H1 (cell line): Measurements from ENCODE around the gene POTEF. TPM values are rescaled to one million over a fixed set of nuclear protein-coding genes. Genes with fewer than 3 reads are reported as not detected.
"Not testable (repeated sequence)": the region's sequence is repeated elsewhere in the genome, so short reads cannot be mapped to it uniquely, and the experiment has no call there.

Source experiments
- CTCF ChIA-PET: fragments of 300-600 bp; sonication (Branson Sonifier 250); formaldehyde crosslinking; loops from one replicate; lab custom pipeline; 2021; ENCODE audit not compliant: partially characterized antibody; lab: Charles Lee
- POLR2A ChIA-PET: fragments of 300-600 bp; sonication (Branson Sonifier 250); formaldehyde crosslinking; loops from one replicate; lab custom pipeline; 2021; ENCODE audit warnings: inconsistent platforms; ENCODE audit not compliant: partially characterized antibody; lab: Charles Lee
- DNase-seq, 2 experiments: peaks; one replicate each; pipeline versions ENCODE4 v3.0.0 to v3.0.0-alpha.2; 2010 to 2022; ENCODE audit warnings: low spot score in 2 of 2, low read depth in 1 of 2, mixed read lengths in 1 of 2
- FAIRE-seq: peaks from 2 replicates; lab custom pipeline; 2011; peaks lifted over from hg19 to GRCh38; lab: Jason Lieb, UNC
- H2AFZ ChIP-seq: 2 replicates; pipeline ENCODE4 v1.8.1; 2012; ENCODE audit warnings: low read length, inconsistent platforms
- H2AK5ac ChIP-seq: 2 replicates; pipeline ENCODE4 v1.6.1; 2013; ENCODE audit warnings: low read depth, low read length
- H2BK120ac ChIP-seq: replicated peaks from 2 replicates; pipeline ENCODE3; 2013; ENCODE audit warnings: low read depth, low read length, inconsistent platforms
- H2BK12ac ChIP-seq: 2 replicates; pipeline ENCODE4 v1.6.1; 2013; ENCODE audit warnings: low read depth, low read length
- H2BK15ac ChIP-seq: 2 replicates; pipeline ENCODE4 v1.6.1; 2013; ENCODE audit warnings: low read length
- H2BK20ac ChIP-seq: 2 replicates; pipeline ENCODE4 v1.6.1; 2013; ENCODE audit warnings: low read length
- H2BK5ac ChIP-seq: 2 replicates; pipeline ENCODE4 v1.6.1; 2013; ENCODE audit warnings: low read depth, low read length
- H3K14ac ChIP-seq: 2 replicates; pipeline ENCODE4 v1.6.1; 2013; ENCODE audit warnings: inconsistent platforms; ENCODE audit not compliant: insufficient read length
- H3K18ac ChIP-seq: 2 replicates; pipeline ENCODE4 v1.6.1; 2013; ENCODE audit warnings: low read length; ENCODE audit errors: extremely low read depth
- H3K23ac ChIP-seq: 2 replicates; pipeline ENCODE4 v1.6.1; 2013; ENCODE audit warnings: inconsistent platforms; ENCODE audit not compliant: insufficient read length
- H3K23me2 ChIP-seq: 2 replicates; pipeline ENCODE4 v1.6.1; 2013; ENCODE audit warnings: low read depth, low read length
- H3K27ac ChIP-seq: 2 replicates; pipeline ENCODE4 v1.6.1; 2011; ENCODE audit warnings: low read depth, low read length, inconsistent platforms
- H3K27me3 ChIP-seq, 4 experiments: replicated peaks in 1 of 4; 1 replicate in 1 of 4; 2 replicates in 3 of 4; pipeline versions ENCODE4 v1.6.1 to v1.8.1; 2011 to 2013; ENCODE audit warnings: low read length in 3 of 4, mild to moderate bottlenecking in 3 of 4, inconsistent platforms in 2 of 4, mixed read lengths in 2 of 4, moderate library complexity in 1 of 4; ENCODE audit not compliant: control insufficient read depth in 3 of 4, insufficient read depth in 3 of 4; ENCODE audit errors: extremely low read depth in 1 of 4
- H3K36me3 ChIP-seq, 4 experiments: 2 replicates each; pipeline versions ENCODE4 v1.6.1 to v1.8.1; 2011 to 2013; ENCODE audit warnings: mild to moderate bottlenecking in 4 of 4, low read length in 3 of 4, moderate library complexity in 2 of 4, control low read depth in 1 of 4, inconsistent platforms in 1 of 4; ENCODE audit not compliant: insufficient read depth in 4 of 4, control insufficient read depth in 2 of 4
- H3K4ac ChIP-seq: replicated peaks from 2 replicates; pipeline ENCODE3; 2013; ENCODE audit warnings: low read length, low read depth, mixed read lengths, inconsistent platforms; ENCODE audit not compliant: insufficient read length
- H3K4me1 ChIP-seq, 4 experiments: replicated peaks in 1 of 4; 1 replicate in 1 of 4; 2 replicates in 3 of 4; pipeline versions ENCODE4 v1.6.1 to v1.8.1; 2011 to 2013; ENCODE audit warnings: low read length in 3 of 4, inconsistent platforms in 2 of 4, mixed read lengths in 1 of 4; ENCODE audit not compliant: insufficient read depth in 4 of 4, control insufficient read depth in 3 of 4
- H3K4me2 ChIP-seq, 2 experiments: 2 replicates each; pipeline versions ENCODE4 v1.6.1 to v1.8.1; 2011 to 2013; ENCODE audit warnings: low read depth in 2 of 2, low read length in 2 of 2, control low read depth in 1 of 2, inconsistent platforms in 1 of 2, mild to moderate bottlenecking in 1 of 2; ENCODE audit not compliant: insufficient read depth in 1 of 2
- H3K4me3 ChIP-seq, 4 experiments: fragments of 200-600, 300-600 bp in 1 of 4; sonication (generic), shearing (Covaris generic), sonication (Bioruptor Twin) in 1 of 4; 2 replicates each; pipeline versions ENCODE4 v1.5.1 to v1.8.1; 2011 to 2016; ENCODE audit warnings: low read length in 4 of 4, low read depth in 3 of 4, control low read depth in 2 of 4, inconsistent platforms in 2 of 4, mild to moderate bottlenecking in 2 of 4, mixed read lengths in 1 of 4, moderate library complexity in 1 of 4; ENCODE audit not compliant: insufficient read depth in 2 of 4; ENCODE audit errors: extremely low read depth in 1 of 4
- H3K56ac ChIP-seq: replicated peaks from 2 replicates; pipeline ENCODE3; 2013; ENCODE audit warnings: low read depth, mild to moderate bottlenecking, mixed read lengths, low read length, inconsistent platforms; ENCODE audit not compliant: insufficient read length
- H3K79me1 ChIP-seq: 2 replicates; pipeline ENCODE4 v1.6.1; 2013; ENCODE audit warnings: low read depth, low read length, control low read depth
- H3K79me2 ChIP-seq, 2 experiments: 2 replicates each; pipeline versions ENCODE4 v1.6.1 to v1.8.1; 2012 to 2013; ENCODE audit warnings: low read length in 2 of 2, mild to moderate bottlenecking in 2 of 2, inconsistent platforms in 1 of 2; ENCODE audit not compliant: insufficient read depth in 2 of 2, control insufficient read depth in 1 of 2
- H3K9ac ChIP-seq, 4 experiments: replicated peaks in 1 of 4; 1 replicate in 1 of 4; 2 replicates in 3 of 4; pipeline versions ENCODE4 v1.6.1 to v1.8.1; 2011 to 2013; ENCODE audit warnings: low read depth in 3 of 4, low read length in 3 of 4, control low read depth in 2 of 4, mild to moderate bottlenecking in 2 of 4, moderate library complexity in 2 of 4, inconsistent platforms in 1 of 4; ENCODE audit errors: extremely low read depth in 1 of 4
- H3K9me3 ChIP-seq, 2 experiments: 2 replicates each; pipeline versions ENCODE4 v1.6.1 to v1.8.1; 2012 to 2013; ENCODE audit warnings: mild to moderate bottlenecking in 2 of 2, moderate library complexity in 2 of 2, control low read depth in 1 of 2, inconsistent platforms in 1 of 2, low read depth in 1 of 2, low read length in 1 of 2, mixed read lengths in 1 of 2; ENCODE audit not compliant: insufficient read depth in 2 of 2
- H4K20me1 ChIP-seq, 2 experiments: replicated peaks in 1 of 2; 2 replicates each; pipeline versions ENCODE3 to v1.8.1; 2011 to 2013; ENCODE audit warnings: inconsistent platforms in 2 of 2, low read length in 2 of 2, mild to moderate bottlenecking in 1 of 2; ENCODE audit not compliant: insufficient read depth in 2 of 2, control insufficient read depth in 1 of 2
- H4K5ac ChIP-seq: 2 replicates; pipeline ENCODE4 v1.6.1; 2013; ENCODE audit warnings: low read length, low read depth, mixed read lengths, inconsistent platforms; ENCODE audit not compliant: insufficient read length
- H4K8ac ChIP-seq: 2 replicates; pipeline ENCODE4 v1.8.0; 2013; ENCODE audit warnings: mild to moderate bottlenecking, moderate library complexity, low read length, inconsistent platforms; ENCODE audit not compliant: insufficient read depth; ENCODE audit errors: extremely low read depth
- H4K91ac ChIP-seq: replicated peaks from 2 replicates; pipeline ENCODE3; 2013; ENCODE audit warnings: low read length, mixed read lengths, inconsistent platforms; ENCODE audit not compliant: insufficient read length
- WGBS, 2 experiments: shearing (Covaris generic) in 1 of 2; methylation state at CpG; one replicate each; pipeline versions ENCODE4 v1.1.6 to v1.1.7; 2013 to 2015; ENCODE audit warnings: low lambda C conversion rate in 2 of 2, mixed read lengths in 2 of 2, inconsistent platforms in 1 of 2, low coverage in 1 of 2, missing lambda C conversion rate in 1 of 2; ENCODE audit not compliant: insufficient replicate concordance in 2 of 2, insufficient coverage in 1 of 2, insufficient read length in 1 of 2; ENCODE audit errors: extremely low coverage in 1 of 2, missing lambda C conversion rate in 1 of 2; 5-methylcytosine and 5-hydroxymethylcytosine counted together
- polyA plus RNA-seq, 7 experiments: library from polyadenylated mRNA; depleted of rRNA in 3 of 7; stranded (reverse) in 5 of 7; unstranded in 2 of 7; fragments of >200 nt in 5 of 7; fragments of 200-250 nt in 2 of 7; gene quantifications; 1 replicate in 5 of 7; 2 replicates in 1 of 7; 4 replicates in 1 of 7; pipeline versions ENCODE4 v1.2.1 to v1.2.3, GENCODE V29; 2011 to 2013; ENCODE audit warnings: missing spikeins in 2 of 7, mixed read lengths in 2 of 7
- total RNA-seq: library from RNA; stranded (reverse); fragmentation: NEBNext Ultra II Directional; extraction: Animal tissue kit (Norgen Biotek cat#: 25700); gene quantifications from 2 replicates; pipeline ENCODE4 v1.2.1, GENCODE V29; 2021

Gene POTEF
- total and polyA plus RNA-seq, 2 of the 8 experiments (the other 6 are each of a cell fraction or from before 2014, with no cell fraction given) = 0.24 to 0.36 TPM

DNA sequence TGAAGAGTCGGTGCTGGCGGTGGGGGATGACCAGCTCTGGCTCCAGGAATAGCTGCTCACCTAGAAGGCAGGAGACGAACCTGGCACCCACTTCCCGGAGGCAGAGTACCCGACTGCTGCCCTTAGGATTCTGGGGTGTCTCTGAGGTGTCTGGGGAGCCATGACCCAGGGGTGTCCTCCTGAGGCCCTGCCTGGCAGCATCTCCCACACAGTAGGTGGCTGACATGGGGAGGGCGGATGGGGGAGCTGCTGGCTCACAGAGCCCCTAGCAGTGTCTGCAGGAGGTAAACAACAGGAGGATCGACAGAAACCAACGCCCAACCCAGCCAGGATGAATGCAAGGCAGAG is 25.4 kb upstream of the POTEF start:
- H4K20me1 ChIP-seq, H3K56ac ChIP-seq, H3K4me1 ChIP-seq, H3K4ac ChIP-seq, H4K8ac ChIP-seq, CTCF ChIA-PET, H3K18ac ChIP-seq, H3K23me2 ChIP-seq, H4K91ac ChIP-seq, H3K79me2 ChIP-seq, H3K9me3 ChIP-seq, H3K23ac ChIP-seq, H2BK20ac ChIP-seq, H2BK12ac ChIP-seq, FAIRE-seq, H3K4me2 ChIP-seq, DNase-seq, H3K9ac ChIP-seq, H2BK15ac ChIP-seq, H2AFZ ChIP-seq, H4K5ac ChIP-seq, H2BK5ac ChIP-seq, H3K4me3 ChIP-seq, POLR2A ChIA-PET, H3K14ac ChIP-seq, H2BK120ac ChIP-seq, H2AK5ac ChIP-seq, H3K79me1 ChIP-seq, H3K27me3 ChIP-seq, H3K27ac ChIP-seq: not testable (repeated sequence)
- 93% methylated on average over 4 of the region's 8 CpGs; no CpG with 5 or more reads in 1 of the 2 experiments for WGBS, 2 experiments
- H3K36me3 ChIP-seq = peaks cover 3 to 32% (median 14%) of the 10 kb centered on the region in 4 experiments; a peak in 5 of 8 replicates

DNA sequence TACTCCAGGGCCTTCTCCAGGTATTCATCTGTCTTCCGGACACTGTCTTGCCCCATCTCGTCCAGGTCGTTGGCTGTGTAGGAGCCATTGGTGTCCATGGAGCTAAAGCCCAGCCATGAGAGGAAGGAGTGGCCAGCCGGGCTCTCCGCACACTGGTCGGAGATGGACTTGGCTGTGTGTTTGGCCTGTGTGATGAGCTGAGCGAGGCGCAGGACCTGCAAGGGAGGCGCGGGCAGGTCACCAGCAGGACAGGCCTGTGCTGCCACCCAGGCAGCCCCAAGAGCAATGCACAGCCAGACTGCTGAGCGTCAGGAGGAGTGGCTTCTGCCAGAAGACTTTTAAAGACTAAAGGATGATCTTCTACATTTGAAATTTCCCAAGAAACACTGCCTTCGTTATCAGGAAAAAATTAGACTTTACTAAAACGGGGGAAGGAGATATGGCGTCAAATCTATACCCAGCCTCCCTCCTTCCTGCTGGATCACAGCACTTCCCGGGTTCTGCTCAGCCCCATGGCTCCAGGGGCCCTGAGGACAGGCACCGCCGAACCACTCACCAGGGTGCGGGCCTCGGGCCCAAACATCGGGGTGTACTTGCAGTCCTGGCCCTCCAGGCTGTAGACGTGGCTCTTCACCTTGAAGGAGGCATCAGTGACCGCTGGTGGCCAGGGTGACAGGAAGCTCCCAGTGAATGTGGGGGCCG is 24.9 kb upstream of the POTEF start:
- H3K4me2 ChIP-seq, H2BK12ac ChIP-seq, H2BK5ac ChIP-seq, H3K79me2 ChIP-seq, POLR2A ChIA-PET, H3K9ac ChIP-seq, H3K23me2 ChIP-seq, H2BK120ac ChIP-seq, H3K56ac ChIP-seq, H3K4ac ChIP-seq, H2BK20ac ChIP-seq, H3K9me3 ChIP-seq, H4K20me1 ChIP-seq, H4K91ac ChIP-seq, FAIRE-seq, H2AFZ ChIP-seq, H3K14ac ChIP-seq, H3K27me3 ChIP-seq, H3K18ac ChIP-seq, H3K4me3 ChIP-seq, H2AK5ac ChIP-seq, H3K23ac ChIP-seq, H4K8ac ChIP-seq, H2BK15ac ChIP-seq, H3K27ac ChIP-seq, H3K79me1 ChIP-seq, DNase-seq, H4K5ac ChIP-seq, H3K4me1 ChIP-seq: not testable (repeated sequence)
- peaks cover 3 to 32% (median 14%) of the 10 kb centered on the region in 4 experiments; a peak in 5 of 8 replicates for H3K36me3 ChIP-seq
- WGBS, 2 experiments = 96% methylated on average over 20 of the region's 23 CpGs; no CpG with 5 or more reads in 1 of the 2 experiments
- CTCF ChIA-PET = interaction anchor here (0.6 kb wide), 1 partner anchor 548 kb away, joined by 3 read pairs; no protein-coding TSS in a partner anchor
